ENCODE data around the gene RTL1.

The RTL1 gene

GRCh38 chr14:100881211-100882025, 22.1 kb downstream of the RTL1 start:
- no peak for DNase-seq

GRCh38 chr14:100880271-100881101, 23.0 kb downstream of the RTL1 start:
- DNase-seq = no peak

DNA sequence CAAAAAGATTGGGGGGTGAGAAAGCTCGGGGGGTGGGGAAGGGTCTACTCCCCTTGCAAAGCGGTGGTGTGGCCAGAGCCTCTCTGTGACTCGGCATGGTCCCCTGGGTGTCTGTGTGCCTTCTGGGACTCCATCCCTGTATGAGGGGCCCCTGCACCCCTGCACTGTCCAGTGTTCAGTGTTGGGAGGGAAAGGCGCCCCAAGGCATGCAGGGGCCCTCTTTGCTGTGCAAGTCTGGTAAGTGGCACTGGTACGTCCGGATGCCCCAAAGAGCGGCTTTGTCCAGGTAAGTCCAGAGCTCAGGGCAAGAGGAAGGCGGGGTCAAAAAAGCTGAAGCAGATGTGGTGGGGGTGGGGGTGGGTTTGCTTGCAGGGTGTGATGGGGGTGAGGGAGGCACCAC, 23.7 kb downstream of the RTL1 start:
- no peak for DNase-seq

- no peak for DNase-seq
These were observed 24.3 kb downstream of the RTL1 start for GRCh38 chr14:100879194-100879593.

- no peak for DNase-seq
These were observed 25.0 kb downstream of the RTL1 start for GRCh38 chr14:100878271-100879146.

GRCh38 chr14:100875861-100876590, 27.5 kb downstream of the RTL1 start:
- no peak for DNase-seq

DNA sequence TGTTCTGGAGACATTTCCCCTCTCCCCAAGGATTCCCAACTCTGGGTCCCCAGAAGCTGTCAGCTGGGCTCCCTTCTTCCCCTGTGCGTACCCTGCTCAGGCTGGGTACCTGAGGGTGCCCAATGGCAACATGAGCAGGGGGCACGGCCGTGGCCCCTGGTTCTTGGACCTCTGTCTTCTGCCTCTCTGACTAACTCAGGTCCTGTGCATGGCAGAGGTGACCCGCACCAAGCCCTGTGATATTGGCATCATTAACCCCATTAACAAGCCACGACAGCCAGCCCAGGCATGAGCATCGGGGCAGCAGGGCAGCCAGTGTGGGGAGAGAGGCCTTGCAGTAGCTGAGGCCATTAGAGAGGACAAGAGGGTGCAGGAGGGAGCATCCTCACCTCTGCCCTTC, 28.4 kb downstream of the RTL1 start:
- no peak for DNase-seq

GRCh38 chr14:100874411-100875091, 29.0 kb downstream of the RTL1 start:
- DNase-seq = no peak

DNA sequence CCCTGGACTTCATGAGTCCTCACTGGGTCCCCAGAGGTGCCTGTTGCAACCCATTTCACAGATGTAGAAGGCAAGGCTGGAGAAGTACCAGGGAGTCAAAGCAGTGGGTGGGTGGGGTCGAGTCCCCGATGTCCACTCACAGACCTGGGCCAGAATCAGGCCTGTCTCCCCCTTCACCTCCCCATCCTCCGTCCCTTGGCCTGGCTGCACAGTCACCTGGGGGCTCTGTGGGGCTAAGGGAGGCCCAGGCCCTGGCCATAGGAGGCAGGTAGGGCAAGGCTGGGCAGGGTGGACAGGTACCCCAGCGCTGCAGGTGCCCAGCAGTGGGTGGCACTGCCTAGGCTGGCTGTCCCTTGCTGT, 29.5 kb downstream of the RTL1 start:
- no peak for DNase-seq

GRCh38 chr14:100873096-100873482, 30.4 kb downstream of the RTL1 start:
- no peak for DNase-seq

DNA sequence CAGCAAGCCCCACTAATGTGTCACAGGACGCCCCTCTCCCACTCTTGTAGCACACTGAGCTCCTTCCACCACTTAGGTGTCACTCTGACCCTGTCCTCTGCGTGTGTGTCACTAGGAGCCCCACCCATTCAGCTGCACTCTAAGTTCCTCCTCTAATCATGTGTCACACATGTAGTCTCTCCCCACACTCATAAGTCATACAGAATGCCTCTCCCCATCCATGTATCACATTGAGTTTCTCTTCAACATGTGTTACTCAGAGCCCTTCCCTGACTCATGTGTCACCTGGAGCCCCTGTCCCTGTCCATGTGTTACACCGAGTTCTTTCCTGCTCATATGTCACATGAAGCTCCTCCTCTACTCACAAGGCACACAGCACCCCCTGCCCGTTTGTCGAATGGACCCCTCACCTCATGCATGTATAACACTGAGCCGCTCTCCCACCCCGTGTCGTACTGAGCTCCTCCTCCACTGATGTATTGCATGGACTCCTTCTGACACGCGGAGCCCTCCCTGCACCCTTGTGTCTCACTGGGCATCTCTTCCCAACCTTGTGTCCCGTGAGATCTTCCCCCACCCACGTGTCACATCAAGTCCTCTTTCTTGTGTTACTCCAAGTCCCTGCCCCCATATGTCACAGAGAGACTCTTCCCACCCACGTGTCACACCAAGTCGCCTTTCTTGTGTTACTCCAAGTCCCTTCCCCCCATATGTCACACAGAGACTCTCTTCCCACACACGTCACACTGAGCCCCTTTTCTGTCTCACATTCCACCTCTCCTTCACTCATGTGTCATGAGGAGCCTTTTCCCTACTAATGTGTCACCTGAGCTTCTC, 31.0 kb downstream of the RTL1 start:
- no peak for DNase-seq

- no peak for DNase-seq
These were observed 32.0 kb downstream of the RTL1 start for GRCh38 chr14:100871234-100872186.

GRCh38 chr14:100868621-100869370, 34.7 kb downstream of the RTL1 start:
- DNase-seq = no peak

DNA sequence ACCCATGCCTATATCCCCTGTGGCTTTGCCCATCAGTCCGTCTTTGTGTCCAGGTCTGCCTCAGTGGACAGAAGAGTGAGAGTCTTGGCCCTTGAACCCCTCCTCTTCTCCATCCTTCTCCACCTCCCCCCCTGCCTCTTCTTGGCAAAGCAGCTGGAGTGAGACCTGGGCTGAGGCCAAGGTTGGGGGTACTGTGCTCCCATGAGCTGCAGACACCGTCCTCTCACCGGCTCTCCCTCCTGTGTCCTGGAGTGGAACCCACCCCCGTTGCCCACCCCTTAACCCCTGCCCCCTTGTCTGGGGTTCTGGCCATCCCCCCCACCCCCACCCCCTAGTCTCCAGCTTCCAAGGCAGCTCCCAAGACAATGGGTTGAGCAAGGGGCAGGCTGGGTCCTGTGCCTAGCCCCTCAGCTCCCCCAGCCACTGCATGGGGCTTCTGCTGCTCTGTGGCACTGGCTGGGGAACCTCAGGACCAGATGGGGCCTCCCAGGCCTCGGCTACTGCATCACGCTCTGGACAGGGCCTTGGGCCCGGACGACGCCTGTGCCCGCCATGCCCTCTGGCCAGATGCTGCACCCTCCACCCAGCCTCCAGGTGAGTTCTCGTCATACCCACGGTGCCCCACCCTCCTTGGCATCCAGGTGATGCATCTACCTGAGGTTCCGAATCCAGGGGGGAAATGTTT, 35.7 kb downstream of the RTL1 start:
- DNase-seq = no peak

GRCh38 chr14:100866666-100867630, 36.6 kb downstream of the RTL1 start:
- no peak for DNase-seq

- no peak for DNase-seq
These were observed 37.6 kb downstream of the RTL1 start for GRCh38 chr14:100865682-100866591.

Measured in hippocampal formation (tissue), 2 donors.